HEK293T (cell line): ENCODE data around the gene ARHGEF26.
A peak's percentile ranks its signal among the peaks of the same experiment; 100 is the strongest.

Source experiments
- CTCF ChIA-PET: fragments of 350-600 bp; formaldehyde crosslinking; extraction: SDS; loops from one replicate; lab custom pipeline; 2021; ENCODE audit warnings: antibody characterized with exemption, inconsistent platforms; lab: Yijun Ruan, JAX
- POLR2A ChIA-PET: fragments of 350-600 bp; formaldehyde crosslinking; extraction: SDS; loops from one replicate; lab custom pipeline; 2020; ENCODE audit warnings: antibody characterized with exemption, inconsistent platforms; lab: Yijun Ruan, JAX
- DNase-seq: peaks from one replicate; pipeline ENCODE4 v3.0.0; 2012; ENCODE audit warnings: mixed read lengths; ENCODE audit errors: extremely low spot score
- ARNT ChIP-seq: fragments of 450-650 bp; IDR thresholded peaks from 2 replicates; pipeline ENCODE4 v1.6.1; 2017; ENCODE audit warnings: mild to moderate bottlenecking
- BHLHE40 ChIP-seq: fragments of 450-650 bp; IDR thresholded peaks from 2 replicates; pipeline ENCODE4 v1.6.1; 2016; ENCODE audit warnings: mild to moderate bottlenecking, moderate library complexity, borderline replicate concordance
- CTBP1 ChIP-seq: fragments of 450-650 bp; IDR thresholded peaks from 2 replicates; pipeline ENCODE4 v1.6.1; 2016; ENCODE audit warnings: borderline replicate concordance
- ELF4 ChIP-seq: fragments of 450-650 bp; IDR thresholded peaks from 2 replicates; pipeline ENCODE4 v1.6.1; 2017; ENCODE audit warnings: antibody characterized with exemption
- FOXA1 ChIP-seq: fragments of 450-650 bp; IDR thresholded peaks from 2 replicates; pipeline ENCODE4 v1.6.1; 2016; ENCODE audit warnings: mild to moderate bottlenecking
- FOXK2 ChIP-seq: fragments of 450-650 bp; IDR thresholded peaks from 2 replicates; pipeline ENCODE4 v1.6.1; 2016; ENCODE audit warnings: mild to moderate bottlenecking
- FOXM1 ChIP-seq: fragments of 450-650 bp; IDR thresholded peaks from 2 replicates; pipeline ENCODE4 v1.6.1; 2017; ENCODE audit warnings: mild to moderate bottlenecking, borderline replicate concordance
- HDGF ChIP-seq: fragments of 450-650 bp; IDR thresholded peaks from 2 replicates; pipeline ENCODE4 v1.6.1; 2017; ENCODE audit warnings: antibody characterized with exemption, borderline replicate concordance
- L3MBTL2 ChIP-seq: fragments of 450-650 bp; conservative IDR thresholded peaks from 2 replicates; pipeline ENCODE4 v1.6.1; 2016; ENCODE audit warnings: mild to moderate bottlenecking
- LEF1 ChIP-seq: fragments of 450-650 bp; IDR thresholded peaks from 2 replicates; pipeline ENCODE4 v1.6.1; 2017; ENCODE audit warnings: mild to moderate bottlenecking, borderline replicate concordance
- NFRKB ChIP-seq: fragments of 450-650 bp; IDR thresholded peaks from 2 replicates; pipeline ENCODE4 v1.6.1; 2016; ENCODE audit warnings: mild to moderate bottlenecking, moderate library complexity
- SP1 ChIP-seq: fragments of 450-650 bp; IDR thresholded peaks from 2 replicates; pipeline ENCODE4 v1.6.1; 2017
- SUZ12 ChIP-seq: fragments of 450-650 bp; IDR thresholded peaks from 2 replicates; pipeline ENCODE4 v1.6.1; 2016; ENCODE audit warnings: mild to moderate bottlenecking
- TARDBP ChIP-seq: fragments of 450-650 bp; IDR thresholded peaks from 2 replicates; pipeline ENCODE4 v1.6.1; 2016
- ZNF384 ChIP-seq: fragments of 450-650 bp; IDR thresholded peaks from 2 replicates; pipeline ENCODE4 v1.6.1; 2016
- TF ChIP-seq, protein P1 (sequence below): fragments of 450-650 bp; IDR thresholded peaks from 2 replicates; pipeline ENCODE4 v1.6.1; 2016

The ARHGEF26 gene

GRCh38 chr3:154177406-154177805 lies 56.2 kb downstream of the ARHGEF26 start:
- no peak for DNase-seq
- TF ChIP-seq CTBP1 (no peak), L3MBTL2 (no peak), ZNF384 (no peak), SUZ12 (no peak), HDGF (no peak), FOXA1 (no peak), LEF1 (no peak), FOXM1 (no peak), TARDBP (no peak)
- TF ChIP-seq, protein P1, sequence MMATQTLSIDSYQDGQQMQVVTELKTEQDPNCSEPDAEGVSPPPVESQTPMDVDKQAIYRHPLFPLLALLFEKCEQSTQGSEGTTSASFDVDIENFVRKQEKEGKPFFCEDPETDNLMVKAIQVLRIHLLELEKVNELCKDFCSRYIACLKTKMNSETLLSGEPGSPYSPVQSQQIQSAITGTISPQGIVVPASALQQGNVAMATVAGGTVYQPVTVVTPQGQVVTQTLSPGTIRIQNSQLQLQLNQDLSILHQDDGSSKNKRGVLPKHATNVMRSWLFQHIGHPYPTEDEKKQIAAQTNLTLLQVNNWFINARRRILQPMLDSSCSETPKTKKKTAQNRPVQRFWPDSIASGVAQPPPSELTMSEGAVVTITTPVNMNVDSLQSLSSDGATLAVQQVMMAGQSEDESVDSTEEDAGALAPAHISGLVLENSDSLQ, result no peak
- ChIA-PET POLR2A (no interaction called here), CTCF (interaction anchor here (0.6 kb wide), 1 partner anchor 1027 kb away, joined by 3 read pairs; no protein-coding TSS in a partner anchor)

DNA sequence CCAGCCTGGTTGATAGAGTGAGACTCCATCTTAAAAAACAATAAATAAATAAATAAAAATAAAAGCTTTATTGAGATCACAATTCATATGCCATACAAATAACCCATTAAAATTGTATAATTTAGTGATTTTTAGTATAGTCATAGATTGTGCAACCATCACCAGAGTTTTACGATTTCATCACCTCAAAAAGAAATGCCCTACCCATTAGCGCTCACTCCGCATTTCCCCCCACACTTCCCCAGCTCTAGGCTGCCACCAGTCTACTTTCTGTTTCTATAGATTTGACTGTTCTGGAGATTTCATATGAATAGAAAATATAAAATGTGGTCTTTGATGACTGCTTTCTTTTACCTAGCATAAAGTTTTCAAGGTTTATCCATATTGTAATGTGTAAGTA lies 57.0 kb downstream of the ARHGEF26 start:
- ChIA-PET POLR2A (no interaction called here), CTCF (no interaction called here)
- DNase-seq, result no peak
- TF ChIP-seq FOXM1, result no peak
- TF ChIP-seq BHLHE40, result no peak
- TF ChIP-seq FOXA1, result no peak
- no peak for TF ChIP-seq SUZ12
- no peak for TF ChIP-seq SP1
- TF ChIP-seq CTBP1, result no peak
- no peak for TF ChIP-seq NFRKB
- no peak for TF ChIP-seq FOXK2
- TF ChIP-seq ELF4, result no peak
- TF ChIP-seq ARNT, result no peak
- no peak for TF ChIP-seq ZNF384
- TF ChIP-seq, protein P1, result no peak
- no peak for TF ChIP-seq TARDBP
- TF ChIP-seq LEF1, result no peak
- TF ChIP-seq HDGF, result no peak
- TF ChIP-seq L3MBTL2, result no peak

DNA sequence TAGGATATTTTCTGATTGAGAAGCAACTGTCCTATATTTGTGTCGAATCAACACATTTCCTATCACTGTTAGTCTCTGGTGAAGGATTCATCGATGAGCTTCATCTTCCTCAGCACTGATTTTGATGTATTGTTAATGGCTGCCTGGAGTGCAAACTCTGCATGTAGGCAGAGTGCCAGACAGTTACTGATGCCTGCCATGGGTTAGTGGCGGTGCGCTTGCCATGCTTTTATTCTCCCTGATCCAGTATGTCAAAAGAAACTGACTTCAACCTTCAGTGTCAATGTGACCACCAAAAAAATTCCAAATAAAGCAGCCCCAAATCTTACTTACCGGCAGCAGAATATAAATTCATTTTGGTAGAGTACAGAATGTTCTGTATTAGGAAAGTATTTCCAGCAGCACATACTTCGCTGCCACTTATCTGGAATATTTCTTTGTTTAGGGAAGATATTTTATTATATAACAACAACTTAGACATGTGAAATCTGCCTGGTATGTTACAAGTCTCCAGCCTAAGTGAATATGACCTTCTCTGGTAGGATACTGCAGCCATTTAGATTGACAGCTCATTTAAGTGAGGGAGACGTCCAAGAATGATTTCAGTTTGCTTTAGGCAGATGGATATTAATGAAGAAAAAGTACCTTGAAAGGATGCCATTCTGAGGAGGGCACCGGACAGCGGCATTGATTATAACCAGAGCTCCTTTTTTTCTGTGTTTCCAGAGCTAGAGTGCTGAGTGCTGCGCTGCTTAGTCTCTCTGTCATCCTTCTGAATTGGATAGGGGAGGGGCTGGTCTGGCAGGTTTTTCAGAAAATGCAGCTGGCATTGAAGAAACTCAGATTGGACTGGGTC lies 59.9 kb downstream of the ARHGEF26 start:
- CTCF ChIA-PET, result no interaction called here
- POLR2A ChIA-PET, result no interaction called here
- no peak for DNase-seq
- TF ChIP-seq, protein P1, result peak; percentile 35; the same call in 1 of the 2 replicates
- no peak for TF ChIP-seq TARDBP

GRCh38 chr3:154182322-154182922 lies 61.2 kb downstream of the ARHGEF26 start:
- DNase-seq, result no peak
- ChIA-PET CTCF (no interaction called here), POLR2A (no interaction called here)
- TF ChIP-seq SUZ12 (no peak), HDGF (no peak)

DNA sequence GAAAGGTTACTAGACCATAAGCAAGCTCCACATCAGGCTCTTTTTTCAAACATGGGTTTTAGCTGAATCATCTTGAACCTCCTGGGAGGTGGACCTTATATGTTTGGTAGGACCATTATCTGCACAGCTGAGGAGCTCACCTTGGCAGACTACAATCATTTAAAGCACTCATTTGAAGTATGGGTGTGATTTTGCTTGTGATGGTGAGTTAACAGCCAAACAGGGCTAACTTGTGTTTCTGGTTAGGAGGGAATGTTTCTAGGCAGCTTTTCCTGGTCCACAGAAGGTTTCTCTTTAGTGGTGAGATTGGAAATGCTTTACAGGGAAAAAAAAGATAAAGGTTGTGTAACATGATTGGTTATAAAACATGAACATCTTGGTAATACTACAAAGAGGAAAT lies 61.8 kb downstream of the ARHGEF26 start:
- TF ChIP-seq BHLHE40 (no peak), FOXA1 (no peak), LEF1 (no peak), L3MBTL2 (no peak), SUZ12 (no peak), ELF4 (no peak), SP1 (no peak), NFRKB (no peak), ARNT (no peak), FOXM1 (no peak), ZNF384 (no peak), HDGF (no peak), TARDBP (no peak), FOXK2 (no peak), CTBP1 (no peak)
- TF ChIP-seq, protein P1, result no peak
- ChIA-PET CTCF (no interaction called here), POLR2A (no interaction called here)
- DNase-seq, result no peak

GRCh38 chr3:154184582-154184981 lies 63.4 kb downstream of the ARHGEF26 start:
- no peak for DNase-seq
- ChIA-PET POLR2A (no interaction called here), CTCF (no interaction called here)
- no peak for TF ChIP-seq SP1
- TF ChIP-seq, protein P1, result peak; percentile 29
